Measurements from ENCODE around the gene PSMC2. TPM values are rescaled to one million over a fixed set of nuclear protein-coding genes. Genes with fewer than 3 reads are reported as not detected.

Gene PSMC2
- total and polyA plus RNA-seq, 7 experiments from 2014 or later, result 60.8 to 152 (median 64.9) TPM

GRCh38 chr7:103380395-103381191, 33.1 kb downstream of the PSMC2 start:
- no peaks in the 10 kb centered on the region for H3K4me1 ChIP-seq (ENCODE audit: control insufficient read depth in 2 of 2, insufficient read depth in 2 of 2, low read length in 2 of 2)
- no peak overlapping the region for H3K4me3 Mint-ChIP-seq
- H3K36me3 Mint-ChIP-seq, result no peaks in the 10 kb centered on the region
- H3K9me3 ChIP-seq (ENCODE audit: control insufficient read depth in 2 of 3, low read length in 3 of 3), result no peaks in the 10 kb centered on the region
- POLR2A ChIA-PET, result no interaction called here
- H3K4me3 ChIP-seq (ENCODE audit: low read length), result no peak overlapping the region
- no peak for DNase-seq
- H3K27me3 Mint-ChIP-seq, result peaks cover 0 to 20% (median 4%) of the 10 kb centered on the region in 5 donors
- H3K9me3 Mint-ChIP-seq, result no peaks in the 10 kb centered on the region
- no peaks in the 10 kb centered on the region for H3K27me3 ChIP-seq (ENCODE audit: control insufficient read depth in 2 of 2, insufficient read depth in 2 of 2, low read length in 2 of 2)
- H3K27ac Mint-ChIP-seq, result no peak overlapping the region
- ATAC-seq, result peak; percentile 24
- H3K36me3 ChIP-seq (ENCODE audit: control insufficient read depth in 2 of 3, insufficient read depth in 3 of 3, low read length in 3 of 3), result no peaks in the 10 kb centered on the region
- peaks cover 0 to 3% (median 0%) of the 10 kb centered on the region in 7 donors for H3K4me1 Mint-ChIP-seq
- H3K27ac ChIP-seq (ENCODE audit: low read depth, low read length), result no peak overlapping the region
- intact Hi-C loops (cut with micrococcal nuclease), result no loop called here
- CTCF ChIA-PET, result no interaction called here

GRCh38 chr7:103381280-103382031, 34.0 kb downstream of the PSMC2 start:
- ATAC-seq (peak; percentile 27), DNase-seq (no peak)
- H3K4me3 ChIP-seq (ENCODE audit: low read length), result no peak overlapping the region
- no peaks in the 10 kb centered on the region for H3K36me3 ChIP-seq (ENCODE audit: control insufficient read depth in 2 of 3, insufficient read depth in 3 of 3, low read length in 3 of 3)
- no peaks in the 10 kb centered on the region for H3K9me3 ChIP-seq (ENCODE audit: control insufficient read depth in 2 of 3, low read length in 3 of 3)
- H3K9me3 Mint-ChIP-seq, result no peaks in the 10 kb centered on the region
- no peak overlapping the region for H3K27ac Mint-ChIP-seq
- no peaks in the 10 kb centered on the region for H3K4me1 ChIP-seq (ENCODE audit: control insufficient read depth in 2 of 2, insufficient read depth in 2 of 2, low read length in 2 of 2)
- H3K27me3 Mint-ChIP-seq, result peaks cover 0 to 20% (median 4%) of the 10 kb centered on the region in 5 donors
- no peaks in the 10 kb centered on the region for H3K27me3 ChIP-seq (ENCODE audit: control insufficient read depth in 2 of 2, insufficient read depth in 2 of 2, low read length in 2 of 2)
- no peaks in the 10 kb centered on the region for H3K36me3 Mint-ChIP-seq
- no peak overlapping the region for H3K27ac ChIP-seq (ENCODE audit: low read depth, low read length)
- intact Hi-C loops (cut with micrococcal nuclease), result no loop called here
- POLR2A ChIA-PET, result no interaction called here
- no peak overlapping the region for H3K4me3 Mint-ChIP-seq
- peaks cover 0 to 3% (median 0%) of the 10 kb centered on the region in 7 donors for H3K4me1 Mint-ChIP-seq
- CTCF ChIA-PET, result no interaction called here

GRCh38 chr7:103382032-103382402, 34.6 kb downstream of the PSMC2 start:
- Histone ChIP-seq H3K9me3 (ENCODE audit: control insufficient read depth in 2 of 3, low read length in 3 of 3) (no peaks in the 10 kb centered on the region), H3K27ac (ENCODE audit: low read depth, low read length) (no peak overlapping the region), H3K36me3 (ENCODE audit: control insufficient read depth in 2 of 3, insufficient read depth in 3 of 3, low read length in 3 of 3) (no peaks in the 10 kb centered on the region), H3K4me1 (ENCODE audit: control insufficient read depth in 2 of 2, insufficient read depth in 2 of 2, low read length in 2 of 2) (no peaks in the 10 kb centered on the region), H3K4me3 (ENCODE audit: low read length) (no peak overlapping the region), H3K27me3 (ENCODE audit: control insufficient read depth in 2 of 2, insufficient read depth in 2 of 2, low read length in 2 of 2) (no peaks in the 10 kb centered on the region)
- DNase-seq, result no peak
- Mint-ChIP-seq H3K27me3 (peaks cover 0 to 17% (median 4%) of the 10 kb centered on the region in 5 donors), H3K27ac (no peak overlapping the region), H3K36me3 (no peaks in the 10 kb centered on the region), H3K4me3 (no peak overlapping the region), H3K9me3 (no peaks in the 10 kb centered on the region), H3K4me1 (peaks cover 0 to 3% (median 0%) of the 10 kb centered on the region in 7 donors)
- intact Hi-C loops (cut with micrococcal nuclease), result no loop called here
- ChIA-PET CTCF (no interaction called here), POLR2A (no interaction called here)
- no peak for ATAC-seq

GRCh38 chr7:103387242-103387641, 39.8 kb downstream of the PSMC2 start:
- no peak overlapping the region for H3K4me3 ChIP-seq (ENCODE audit: low read length)
- H3K4me3 Mint-ChIP-seq, result no peak overlapping the region
- H3K27ac Mint-ChIP-seq, result no peak overlapping the region
- CTCF ChIA-PET, result no interaction called here
- H3K36me3 Mint-ChIP-seq, result no peaks in the 10 kb centered on the region
- H3K4me1 Mint-ChIP-seq, result peaks cover 0 to 2% (median 0%) of the 10 kb centered on the region in 7 donors
- intact Hi-C loops (cut with micrococcal nuclease), result no loop called here
- H3K27ac ChIP-seq (ENCODE audit: low read depth, low read length), result no peak overlapping the region
- DNase-seq, result no peak
- no peaks in the 10 kb centered on the region for H3K27me3 ChIP-seq (ENCODE audit: control insufficient read depth in 2 of 2, insufficient read depth in 2 of 2, low read length in 2 of 2)
- no peaks in the 10 kb centered on the region for H3K9me3 ChIP-seq (ENCODE audit: control insufficient read depth in 2 of 3, low read length in 3 of 3)
- no peaks in the 10 kb centered on the region for H3K4me1 ChIP-seq (ENCODE audit: control insufficient read depth in 2 of 2, insufficient read depth in 2 of 2, low read length in 2 of 2)
- H3K9me3 Mint-ChIP-seq, result peaks cover 0 to 1% (median 0%) of the 10 kb centered on the region in 11 donors
- POLR2A ChIA-PET, result no interaction called here
- H3K27me3 Mint-ChIP-seq, result peaks cover 3 to 11% (median 6%) of the 10 kb centered on the region in 5 donors
- H3K36me3 ChIP-seq (ENCODE audit: control insufficient read depth in 2 of 3, insufficient read depth in 3 of 3, low read length in 3 of 3), result no peaks in the 10 kb centered on the region
- ATAC-seq, result no peak

GRCh38 chr7:103388469-103389140, 41.2 kb downstream of the PSMC2 start:
- Histone ChIP-seq H3K4me3 (ENCODE audit: low read length) (no peak overlapping the region), H3K27ac (ENCODE audit: low read depth, low read length) (no peak overlapping the region), H3K36me3 (ENCODE audit: control insufficient read depth in 2 of 3, insufficient read depth in 3 of 3, low read length in 3 of 3) (no peaks in the 10 kb centered on the region), H3K9me3 (ENCODE audit: control insufficient read depth in 2 of 3, low read length in 3 of 3) (no peaks in the 10 kb centered on the region), H3K27me3 (ENCODE audit: control insufficient read depth in 2 of 2, insufficient read depth in 2 of 2, low read length in 2 of 2) (no peaks in the 10 kb centered on the region), H3K4me1 (ENCODE audit: control insufficient read depth in 2 of 2, insufficient read depth in 2 of 2, low read length in 2 of 2) (no peaks in the 10 kb centered on the region)
- H3K36me3 Mint-ChIP-seq, result no peaks in the 10 kb centered on the region
- ATAC-seq, result no peak
- POLR2A ChIA-PET, result no interaction called here
- H3K27me3 Mint-ChIP-seq, result peaks cover 0 to 11% (median 6%) of the 10 kb centered on the region in 5 donors
- peaks cover 0 to 1% (median 0%) of the 10 kb centered on the region in 11 donors for H3K9me3 Mint-ChIP-seq
- no peak overlapping the region for H3K4me3 Mint-ChIP-seq
- DNase-seq, result no peak
- intact Hi-C loops (cut with micrococcal nuclease), result no loop called here
- no peak overlapping the region for H3K27ac Mint-ChIP-seq
- no peaks in the 10 kb centered on the region for H3K4me1 Mint-ChIP-seq
- CTCF ChIA-PET, result no interaction called here

- H3K9me3 Mint-ChIP-seq, result peaks cover 0 to 1% (median 0%) of the 10 kb centered on the region in 11 donors
- no peak overlapping the region for H3K4me3 Mint-ChIP-seq
- intact Hi-C loops (cut with micrococcal nuclease), result no loop called here
- no peak overlapping the region for H3K27ac ChIP-seq (ENCODE audit: low read depth, low read length)
- ATAC-seq (no peak), DNase-seq (no peak)
- no peak overlapping the region for H3K4me3 ChIP-seq (ENCODE audit: low read length)
- no peaks in the 10 kb centered on the region for H3K36me3 Mint-ChIP-seq
- H3K27ac Mint-ChIP-seq, result no peak overlapping the region
- H3K4me1 ChIP-seq (ENCODE audit: control insufficient read depth in 2 of 2, insufficient read depth in 2 of 2, low read length in 2 of 2), result no peaks in the 10 kb centered on the region
- H3K27me3 Mint-ChIP-seq, result peaks cover 0 to 11% (median 6%) of the 10 kb centered on the region in 5 donors
- H3K27me3 ChIP-seq (ENCODE audit: control insufficient read depth in 2 of 2, insufficient read depth in 2 of 2, low read length in 2 of 2), result no peaks in the 10 kb centered on the region
- ChIA-PET CTCF (no interaction called here), POLR2A (no interaction called here)
- no peaks in the 10 kb centered on the region for H3K9me3 ChIP-seq (ENCODE audit: control insufficient read depth in 2 of 3, low read length in 3 of 3)
- no peaks in the 10 kb centered on the region for H3K4me1 Mint-ChIP-seq
- H3K36me3 ChIP-seq (ENCODE audit: control insufficient read depth in 2 of 3, insufficient read depth in 3 of 3, low read length in 3 of 3), result no peaks in the 10 kb centered on the region
These were observed 41.8 kb downstream of the PSMC2 start for GRCh38 chr7:103389263-103389662.

Data from naive thymus-derived CD4-positive, alpha-beta T cell (primary cell).